CD4-positive, alpha-beta memory T cell (primary cell): Measurements from ENCODE around the gene PRDM5. TPM values are rescaled to one million over a fixed set of nuclear protein-coding genes. Genes with fewer than 3 reads are reported as not detected.

Experiments
- CTCF ChIA-PET: fragments of 350-600 bp; sonication (Branson Sonifier 250); formaldehyde crosslinking; loops from one replicate; lab custom pipeline; 2021; ENCODE audit warnings: inconsistent platforms; ENCODE audit not compliant: partially characterized antibody; lab: Charles Lee
- POLR2A ChIA-PET: fragments of 350-600 bp; sonication (Branson Sonifier 250); formaldehyde crosslinking; loops from one replicate; lab custom pipeline; 2021; ENCODE audit not compliant: partially characterized antibody; lab: Charles Lee
- DNase-seq, 5 donors: peaks; one replicate each; pipeline versions ENCODE4 v3.0.0 to v3.0.0-alpha.2; 2020 to 2022; ENCODE audit warnings: mixed read lengths in 1 of 5
- H3K27ac ChIP-seq: one replicate; pipeline ENCODE4 v1.7.0; 2013; ENCODE audit warnings: low read depth, low read length
- H3K27me3 ChIP-seq: 2 replicates; pipeline ENCODE4 v1.7.0; 2013; ENCODE audit warnings: mild to moderate bottlenecking, low read length, moderate library complexity; ENCODE audit not compliant: insufficient read depth
- H3K36me3 ChIP-seq: 2 replicates; pipeline ENCODE4 v1.7.0; 2013; ENCODE audit warnings: mild to moderate bottlenecking, low read length, moderate library complexity; ENCODE audit not compliant: insufficient read depth
- H3K4me1 ChIP-seq: 2 replicates; pipeline ENCODE4 v1.7.0; 2013; ENCODE audit warnings: mild to moderate bottlenecking, low read length, moderate library complexity; ENCODE audit not compliant: insufficient read depth
- H3K4me3 ChIP-seq, 2 donors: one replicate each; pipeline ENCODE4 v1.7.0; 2013; ENCODE audit warnings: low read length in 2 of 2, mild to moderate bottlenecking in 1 of 2
- H3K9me3 ChIP-seq, 2 donors: one replicate each; pipeline ENCODE4 v1.7.0; 2013; ENCODE audit warnings: low read length in 2 of 2, control low read depth in 1 of 2; ENCODE audit not compliant: control insufficient read depth in 1 of 2
- H3K27ac Mint-ChIP-seq, 7 donors: one replicate each; pipeline ENCODE4 v1.8.0; 2020 to 2021; ENCODE audit warnings: mixed read lengths in 7 of 7, mild to moderate bottlenecking in 6 of 7, inconsistent platforms in 3 of 7, moderate library complexity in 3 of 7
- H3K27me3 Mint-ChIP-seq, 2 donors: one replicate each; pipeline ENCODE4 v1.8.0; 2020 to 2021; ENCODE audit warnings: mixed read lengths in 2 of 2
- H3K36me3 Mint-ChIP-seq, 2 donors: one replicate each; pipeline ENCODE4 v1.8.0; 2020 to 2021; ENCODE audit warnings: mixed read lengths in 2 of 2, inconsistent platforms in 1 of 2, mild to moderate bottlenecking in 1 of 2
- H3K4me1 Mint-ChIP-seq, 4 donors: one replicate each; pipeline ENCODE4 v1.8.0; 2020 to 2021; ENCODE audit warnings: mixed read lengths in 4 of 4, mild to moderate bottlenecking in 1 of 4
- H3K4me3 Mint-ChIP-seq, 8 donors: one replicate each; pipeline ENCODE4 v1.8.0; 2020 to 2021; ENCODE audit warnings: mixed read lengths in 8 of 8, mild to moderate bottlenecking in 7 of 8, moderate library complexity in 6 of 8, inconsistent platforms in 3 of 8
- H3K9me3 Mint-ChIP-seq, 8 donors: one replicate each; pipeline ENCODE4 v1.8.0; 2020 to 2021; ENCODE audit warnings: mixed read lengths in 8 of 8, mild to moderate bottlenecking in 5 of 8, inconsistent platforms in 3 of 8, moderate library complexity in 1 of 8
- intact Hi-C: fragments of 100-400 bp; cut with micrococcal nuclease; formaldehyde crosslinking; loops from one replicate; pipeline ENCODE4 v1.15.1; 2023
- polyA plus RNA-seq, 2 donors: library from polyadenylated mRNA; unstranded; fragments of 300-500 nt; fragmentation: Illumina TruSeq; gene quantifications; one replicate each; pipeline ENCODE4 v1.2.3, GENCODE V29; 2021
- total RNA-seq, 2 experiments: library from RNA; stranded (reverse); gene quantifications; one replicate each; pipeline ENCODE4 v1.2.3, GENCODE V29; 2021

PRDM5 gene
- total and polyA plus RNA-seq, 4 experiments from 2014 or later = 0.24 to 0.84 (median 0.36) TPM

DNA sequence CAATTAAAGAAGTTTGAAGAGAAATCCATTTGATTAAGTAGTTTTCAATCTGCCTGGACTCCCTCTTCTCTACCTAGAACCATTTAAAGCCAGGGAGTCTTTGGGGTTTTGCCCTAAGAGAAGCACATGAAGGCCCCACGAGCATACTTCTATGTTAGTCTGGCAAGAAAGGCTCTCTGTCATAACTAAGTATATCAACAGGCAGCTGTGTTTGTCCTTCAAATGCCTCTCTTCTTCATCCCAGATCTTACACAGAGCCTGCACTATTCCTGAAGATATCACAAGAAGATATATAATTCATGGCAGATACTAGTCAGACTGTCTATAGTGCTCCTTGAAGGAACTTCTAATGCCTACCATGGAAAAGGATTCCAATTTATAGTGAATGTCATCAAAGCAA lies 206.2 kb downstream of the PRDM5 start:
- ChIA-PET POLR2A (no interaction called here), CTCF (interaction anchor here (2.5 kb wide), 1 partner anchor 592 kb away, joined by 17 read pairs; no protein-coding TSS in a partner anchor)
- no peak overlapping the region for H3K27ac ChIP-seq

DNA sequence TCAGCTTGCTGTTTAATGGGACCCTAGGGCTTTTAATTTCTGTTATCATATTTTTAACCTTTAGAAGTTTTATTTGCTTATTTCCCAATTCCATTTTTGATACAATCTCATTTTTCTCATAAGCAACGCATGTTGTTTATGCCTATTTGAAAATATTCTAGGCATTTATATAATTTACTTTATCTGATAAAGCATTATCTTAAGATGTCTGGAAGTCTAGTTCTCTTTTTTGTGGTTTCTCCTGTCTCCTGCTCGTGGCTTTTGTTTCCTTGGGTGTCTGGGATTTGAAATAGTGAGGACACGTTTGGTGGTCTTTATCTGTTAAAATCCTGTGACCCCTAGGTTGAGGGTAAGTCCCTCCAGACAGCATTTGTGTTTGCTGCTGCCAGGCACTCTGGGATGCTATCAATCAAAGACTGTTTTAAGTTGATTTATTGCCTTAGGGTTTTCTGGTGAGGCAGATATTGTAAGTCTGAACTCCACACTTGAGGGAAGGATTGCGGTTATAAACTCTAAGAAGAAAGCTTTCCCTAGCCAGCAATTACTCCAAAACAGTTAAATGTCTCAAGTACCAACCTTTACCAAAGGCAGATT lies 208.0 kb downstream of the PRDM5 start:
- DNase-seq = no peak
- Histone ChIP-seq H3K4me3 (no peak overlapping the region), H3K9me3 (no peaks in the 10 kb centered on the region), H3K36me3 (no peaks in the 10 kb centered on the region), H3K4me1 (no peaks in the 10 kb centered on the region), H3K27me3 (no peaks in the 10 kb centered on the region), H3K27ac (no peak overlapping the region)
- ChIA-PET POLR2A (no interaction called here), CTCF (no interaction called here)
- peaks cover 0 to 3% (median 0%) of the 10 kb centered on the region in 8 donors for H3K9me3 Mint-ChIP-seq
- H3K4me3 Mint-ChIP-seq = no peak overlapping the region
- H3K27me3 Mint-ChIP-seq = peaks cover 1 to 5% of the 10 kb centered on the region in 2 donors
- no peak overlapping the region for H3K27ac Mint-ChIP-seq
- no peaks in the 10 kb centered on the region for H3K4me1 Mint-ChIP-seq
- intact Hi-C loops = no loop called here
- no peaks in the 10 kb centered on the region for H3K36me3 Mint-ChIP-seq

More for the DNA sequence above, 206.2 kb downstream of the PRDM5 start:
- no peak overlapping the region for H3K27ac Mint-ChIP-seq
- H3K27me3 Mint-ChIP-seq = peaks cover 0 to 5% of the 10 kb centered on the region in 2 donors
- no peaks in the 10 kb centered on the region for H3K4me1 Mint-ChIP-seq
- H3K9me3 Mint-ChIP-seq = no peaks in the 10 kb centered on the region
- Histone ChIP-seq H3K9me3 (no peaks in the 10 kb centered on the region), H3K36me3 (no peaks in the 10 kb centered on the region), H3K27me3 (no peaks in the 10 kb centered on the region), H3K4me3 (no peak overlapping the region), H3K4me1 (no peaks in the 10 kb centered on the region)
- no peak overlapping the region for H3K4me3 Mint-ChIP-seq
- intact Hi-C loops = no loop called here
- H3K36me3 Mint-ChIP-seq = no peaks in the 10 kb centered on the region
- DNase-seq = no peak

DNA sequence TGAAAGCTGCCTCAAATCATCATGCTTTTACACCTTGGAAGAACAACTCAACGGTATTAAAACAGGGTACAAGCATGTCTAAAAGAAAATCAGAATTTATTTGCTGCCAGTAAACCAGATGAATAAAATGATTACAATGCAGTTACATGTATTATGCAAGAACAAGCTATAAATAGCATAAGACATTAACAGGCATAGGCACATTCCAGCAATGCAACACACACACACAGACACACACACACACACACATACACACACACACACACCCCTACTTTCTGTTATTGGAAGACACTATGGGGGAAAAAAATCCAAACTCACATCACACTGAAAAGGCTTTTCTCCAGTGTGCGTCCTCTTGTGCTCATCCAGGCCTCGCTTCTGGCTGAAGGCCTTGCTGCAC lies 212.5 kb downstream of the PRDM5 start:
- Mint-ChIP-seq H3K4me3 (no peak overlapping the region), H3K4me1 (no peaks in the 10 kb centered on the region), H3K27ac (no peak overlapping the region), H3K27me3 (peaks cover 3% of the 10 kb centered on the region in 2 donors), H3K36me3 (no peaks in the 10 kb centered on the region), H3K9me3 (peaks cover 0 to 3% (median 0%) of the 10 kb centered on the region in 8 donors)
- CTCF ChIA-PET = no interaction called here
- Histone ChIP-seq H3K27me3 (peaks cover 4% of the 10 kb centered on the region), H3K9me3 (no peaks in the 10 kb centered on the region), H3K4me1 (no peaks in the 10 kb centered on the region), H3K36me3 (no peaks in the 10 kb centered on the region), H3K4me3 (no peak overlapping the region), H3K27ac (no peak overlapping the region)
- DNase-seq = no peak
- POLR2A ChIA-PET = no interaction called here
- intact Hi-C loops = no loop called here

DNA sequence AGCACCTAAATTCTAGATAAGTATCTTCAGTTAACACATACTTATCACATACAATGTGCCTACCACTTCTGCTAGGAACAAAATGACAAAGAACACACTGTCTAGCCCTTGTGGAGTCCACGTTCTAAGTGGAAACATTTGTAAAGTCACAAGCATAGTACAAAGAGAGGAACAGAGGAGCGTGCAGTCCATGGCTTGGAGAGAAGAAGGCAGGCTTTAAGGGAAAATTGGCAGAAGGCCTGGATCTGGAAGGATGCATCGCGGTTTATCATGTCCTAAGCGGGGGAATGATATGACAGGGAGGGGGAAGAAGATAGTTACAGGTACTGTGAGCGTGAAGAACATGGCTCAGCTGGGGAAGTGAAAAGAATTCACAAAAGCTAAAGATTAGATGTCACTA lies 218.0 kb downstream of the PRDM5 start:
- Mint-ChIP-seq H3K27me3 (peaks cover 4 to 14% of the 10 kb centered on the region in 2 donors), H3K4me1 (no peaks in the 10 kb centered on the region), H3K9me3 (peaks cover 0 to 6% (median 0%) of the 10 kb centered on the region in 8 donors), H3K4me3 (no peak overlapping the region), H3K27ac (no peak overlapping the region), H3K36me3 (no peaks in the 10 kb centered on the region)
- H3K9me3 ChIP-seq = no peaks in the 10 kb centered on the region
- intact Hi-C loops = no loop called here
- ChIA-PET POLR2A (no interaction called here), CTCF (interaction anchor here (1.2 kb wide), 1 partner anchor 14 kb away, joined by 4 read pairs; no protein-coding TSS in a partner anchor)
- no peak overlapping the region for H3K27ac ChIP-seq
- no peak overlapping the region for H3K4me3 ChIP-seq
- DNase-seq = no peak
- no peaks in the 10 kb centered on the region for H3K36me3 ChIP-seq
- H3K4me1 ChIP-seq = no peaks in the 10 kb centered on the region
- peaks cover 4% of the 10 kb centered on the region for H3K27me3 ChIP-seq

DNA sequence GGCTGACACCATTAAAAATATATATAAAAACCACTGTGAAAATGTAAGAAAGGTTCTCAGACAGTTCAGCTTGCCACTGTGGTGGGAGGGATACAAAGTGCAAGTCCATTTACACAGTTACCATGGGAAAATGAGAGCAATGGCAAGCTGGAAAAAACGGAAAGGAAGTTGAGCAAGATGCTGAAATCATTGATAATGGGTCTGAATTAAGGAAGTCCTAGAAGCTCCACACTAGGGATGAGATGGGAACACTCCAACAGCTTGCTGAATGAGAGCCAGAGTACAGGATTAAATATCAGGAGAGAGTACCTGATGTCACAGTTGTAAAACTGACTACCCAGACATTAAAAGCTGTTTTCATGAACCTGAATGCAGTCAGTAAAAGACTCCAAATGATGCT lies 218.6 kb downstream of the PRDM5 start:
- H3K27me3 Mint-ChIP-seq = peaks cover 4 to 14% of the 10 kb centered on the region in 2 donors
- Histone ChIP-seq H3K9me3 (no peaks in the 10 kb centered on the region), H3K4me3 (no peak overlapping the region), H3K27ac (no peak overlapping the region), H3K27me3 (peaks cover 4% of the 10 kb centered on the region), H3K4me1 (no peaks in the 10 kb centered on the region), H3K36me3 (no peaks in the 10 kb centered on the region)
- no peak for DNase-seq
- CTCF ChIA-PET = no interaction called here
- no peak overlapping the region for H3K4me3 Mint-ChIP-seq
- H3K36me3 Mint-ChIP-seq = no peaks in the 10 kb centered on the region
- POLR2A ChIA-PET = no interaction called here
- intact Hi-C loops = no loop called here
- no peak overlapping the region for H3K27ac Mint-ChIP-seq
- H3K9me3 Mint-ChIP-seq = peaks cover 0 to 6% (median under 1%) of the 10 kb centered on the region in 8 donors
- H3K4me1 Mint-ChIP-seq = no peaks in the 10 kb centered on the region

DNA sequence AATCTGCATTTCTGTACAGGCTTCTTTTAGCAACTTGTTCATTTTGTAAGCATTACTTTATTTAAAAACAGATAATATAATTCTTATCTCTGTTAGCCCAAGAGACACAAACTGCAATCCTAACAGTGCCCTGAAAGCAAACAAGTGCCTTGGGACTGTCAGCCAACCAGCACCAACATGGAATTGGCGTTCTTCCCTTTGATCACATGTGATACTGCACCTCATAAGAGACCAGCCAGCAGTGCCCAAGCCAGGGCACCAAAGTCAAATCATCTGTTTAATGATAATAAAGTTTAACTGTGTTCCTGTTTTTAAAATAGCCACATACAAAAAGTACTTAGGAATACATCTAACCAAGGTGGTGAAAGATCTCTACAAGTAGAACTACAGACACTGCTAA lies 223.2 kb downstream of the PRDM5 start:
- Histone ChIP-seq H3K27me3 (no peaks in the 10 kb centered on the region), H3K27ac (no peak overlapping the region), H3K4me1 (no peaks in the 10 kb centered on the region), H3K36me3 (no peaks in the 10 kb centered on the region), H3K9me3 (no peaks in the 10 kb centered on the region), H3K4me3 (no peak overlapping the region)
- Mint-ChIP-seq H3K36me3 (no peaks in the 10 kb centered on the region), H3K4me1 (no peaks in the 10 kb centered on the region), H3K4me3 (no peak overlapping the region), H3K9me3 (peaks cover 0 to 4% (median 0%) of the 10 kb centered on the region in 8 donors), H3K27ac (no peak overlapping the region), H3K27me3 (peaks cover 9 to 14% of the 10 kb centered on the region in 2 donors)
- CTCF ChIA-PET = no interaction called here
- POLR2A ChIA-PET = no interaction called here
- no peak for DNase-seq
- intact Hi-C loops = no loop called here

DNA sequence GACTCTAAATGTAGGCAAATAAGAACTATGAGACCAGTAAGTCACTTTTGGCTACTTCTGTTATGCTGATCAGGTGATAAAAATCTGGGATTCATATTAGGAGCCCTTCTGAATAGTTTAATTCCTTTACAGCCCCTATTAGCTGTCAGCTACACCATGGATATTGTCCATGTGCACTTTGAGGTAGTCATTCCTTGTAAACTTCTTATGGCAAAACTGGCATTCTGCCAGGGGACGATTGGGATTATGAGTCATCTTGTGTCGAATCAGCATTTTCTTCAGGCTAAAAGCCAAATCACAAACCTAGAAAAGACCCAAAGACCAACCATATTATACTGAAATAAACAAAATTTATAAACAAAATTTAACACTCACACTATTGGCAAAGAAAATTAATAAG lies 227.6 kb downstream of the PRDM5 start:
- peaks cover 4 to 9% of the 10 kb centered on the region in 2 donors for H3K27me3 Mint-ChIP-seq
- peaks cover 0 to 3% (median 0%) of the 10 kb centered on the region in 8 donors for H3K9me3 Mint-ChIP-seq
- H3K4me3 ChIP-seq = no peak overlapping the region
- no peaks in the 10 kb centered on the region for H3K9me3 ChIP-seq
- no peak for DNase-seq
- H3K4me1 Mint-ChIP-seq = no peaks in the 10 kb centered on the region
- H3K36me3 ChIP-seq = no peaks in the 10 kb centered on the region
- intact Hi-C loops = no loop called here
- ChIA-PET POLR2A (no interaction called here), CTCF (no interaction called here)
- H3K4me3 Mint-ChIP-seq = no peak overlapping the region
- no peak overlapping the region for H3K27ac ChIP-seq
- no peaks in the 10 kb centered on the region for H3K27me3 ChIP-seq
- H3K4me1 ChIP-seq = no peaks in the 10 kb centered on the region
- no peak overlapping the region for H3K27ac Mint-ChIP-seq
- no peaks in the 10 kb centered on the region for H3K36me3 Mint-ChIP-seq
